H1 (cell line): Measurements from ENCODE around the gene ETF1. TPM values are rescaled to one million over a fixed set of nuclear protein-coding genes. Genes with fewer than 3 reads are reported as not detected.

Source experiments
- CTCF ChIA-PET: fragments of 300-600 bp; sonication (Branson Sonifier 250); formaldehyde crosslinking; loops from one replicate; lab custom pipeline; 2021; ENCODE audit not compliant: partially characterized antibody; lab: Charles Lee
- POLR2A ChIA-PET: fragments of 300-600 bp; sonication (Branson Sonifier 250); formaldehyde crosslinking; loops from one replicate; lab custom pipeline; 2021; ENCODE audit warnings: inconsistent platforms; ENCODE audit not compliant: partially characterized antibody; lab: Charles Lee
- DNase-seq, 2 experiments: peaks; one replicate each; pipeline versions ENCODE4 v3.0.0 to v3.0.0-alpha.2; 2010 to 2022; ENCODE audit warnings: low spot score in 2 of 2, low read depth in 1 of 2, mixed read lengths in 1 of 2
- FAIRE-seq: peaks from 2 replicates; lab custom pipeline; 2011; peaks lifted over from hg19 to GRCh38; lab: Jason Lieb, UNC
- H2AFZ ChIP-seq: 2 replicates; pipeline ENCODE4 v1.8.1; 2012; ENCODE audit warnings: low read length, inconsistent platforms
- H2AK5ac ChIP-seq: 2 replicates; pipeline ENCODE4 v1.6.1; 2013; ENCODE audit warnings: low read depth, low read length
- H2BK120ac ChIP-seq: replicated peaks from 2 replicates; pipeline ENCODE3; 2013; ENCODE audit warnings: low read depth, low read length, inconsistent platforms
- H2BK12ac ChIP-seq: 2 replicates; pipeline ENCODE4 v1.6.1; 2013; ENCODE audit warnings: low read depth, low read length
- H2BK15ac ChIP-seq: 2 replicates; pipeline ENCODE4 v1.6.1; 2013; ENCODE audit warnings: low read length
- H2BK20ac ChIP-seq: 2 replicates; pipeline ENCODE4 v1.6.1; 2013; ENCODE audit warnings: low read length
- H2BK5ac ChIP-seq: 2 replicates; pipeline ENCODE4 v1.6.1; 2013; ENCODE audit warnings: low read depth, low read length
- H3K14ac ChIP-seq: 2 replicates; pipeline ENCODE4 v1.6.1; 2013; ENCODE audit warnings: inconsistent platforms; ENCODE audit not compliant: insufficient read length
- H3K18ac ChIP-seq: 2 replicates; pipeline ENCODE4 v1.6.1; 2013; ENCODE audit warnings: low read length; ENCODE audit errors: extremely low read depth
- H3K23ac ChIP-seq: 2 replicates; pipeline ENCODE4 v1.6.1; 2013; ENCODE audit warnings: inconsistent platforms; ENCODE audit not compliant: insufficient read length
- H3K23me2 ChIP-seq: 2 replicates; pipeline ENCODE4 v1.6.1; 2013; ENCODE audit warnings: low read depth, low read length
- H3K27ac ChIP-seq: 2 replicates; pipeline ENCODE4 v1.6.1; 2011; ENCODE audit warnings: low read depth, low read length, inconsistent platforms
- H3K27me3 ChIP-seq, 4 experiments: replicated peaks in 1 of 4; 1 replicate in 1 of 4; 2 replicates in 3 of 4; pipeline versions ENCODE4 v1.6.1 to v1.8.1; 2011 to 2013; ENCODE audit warnings: low read length in 3 of 4, mild to moderate bottlenecking in 3 of 4, inconsistent platforms in 2 of 4, mixed read lengths in 2 of 4, moderate library complexity in 1 of 4; ENCODE audit not compliant: control insufficient read depth in 3 of 4, insufficient read depth in 3 of 4; ENCODE audit errors: extremely low read depth in 1 of 4
- H3K36me3 ChIP-seq, 4 experiments: 2 replicates each; pipeline versions ENCODE4 v1.6.1 to v1.8.1; 2011 to 2013; ENCODE audit warnings: mild to moderate bottlenecking in 4 of 4, low read length in 3 of 4, moderate library complexity in 2 of 4, control low read depth in 1 of 4, inconsistent platforms in 1 of 4; ENCODE audit not compliant: insufficient read depth in 4 of 4, control insufficient read depth in 2 of 4
- H3K4ac ChIP-seq: replicated peaks from 2 replicates; pipeline ENCODE3; 2013; ENCODE audit warnings: low read length, low read depth, mixed read lengths, inconsistent platforms; ENCODE audit not compliant: insufficient read length
- H3K4me1 ChIP-seq, 4 experiments: replicated peaks in 1 of 4; 1 replicate in 1 of 4; 2 replicates in 3 of 4; pipeline versions ENCODE4 v1.6.1 to v1.8.1; 2011 to 2013; ENCODE audit warnings: low read length in 3 of 4, inconsistent platforms in 2 of 4, mixed read lengths in 1 of 4; ENCODE audit not compliant: insufficient read depth in 4 of 4, control insufficient read depth in 3 of 4
- H3K4me2 ChIP-seq, 2 experiments: 2 replicates each; pipeline versions ENCODE4 v1.6.1 to v1.8.1; 2011 to 2013; ENCODE audit warnings: low read depth in 2 of 2, low read length in 2 of 2, control low read depth in 1 of 2, inconsistent platforms in 1 of 2, mild to moderate bottlenecking in 1 of 2; ENCODE audit not compliant: insufficient read depth in 1 of 2
- H3K4me3 ChIP-seq, 4 experiments: fragments of 200-600, 300-600 bp in 1 of 4; sonication (generic), shearing (Covaris generic), sonication (Bioruptor Twin) in 1 of 4; 2 replicates each; pipeline versions ENCODE4 v1.5.1 to v1.8.1; 2011 to 2016; ENCODE audit warnings: low read length in 4 of 4, low read depth in 3 of 4, control low read depth in 2 of 4, inconsistent platforms in 2 of 4, mild to moderate bottlenecking in 2 of 4, mixed read lengths in 1 of 4, moderate library complexity in 1 of 4; ENCODE audit not compliant: insufficient read depth in 2 of 4; ENCODE audit errors: extremely low read depth in 1 of 4
- H3K56ac ChIP-seq: replicated peaks from 2 replicates; pipeline ENCODE3; 2013; ENCODE audit warnings: low read depth, mild to moderate bottlenecking, mixed read lengths, low read length, inconsistent platforms; ENCODE audit not compliant: insufficient read length
- H3K79me1 ChIP-seq: 2 replicates; pipeline ENCODE4 v1.6.1; 2013; ENCODE audit warnings: low read depth, low read length, control low read depth
- H3K79me2 ChIP-seq, 2 experiments: 2 replicates each; pipeline versions ENCODE4 v1.6.1 to v1.8.1; 2012 to 2013; ENCODE audit warnings: low read length in 2 of 2, mild to moderate bottlenecking in 2 of 2, inconsistent platforms in 1 of 2; ENCODE audit not compliant: insufficient read depth in 2 of 2, control insufficient read depth in 1 of 2
- H3K9ac ChIP-seq, 4 experiments: replicated peaks in 1 of 4; 1 replicate in 1 of 4; 2 replicates in 3 of 4; pipeline versions ENCODE4 v1.6.1 to v1.8.1; 2011 to 2013; ENCODE audit warnings: low read depth in 3 of 4, low read length in 3 of 4, control low read depth in 2 of 4, mild to moderate bottlenecking in 2 of 4, moderate library complexity in 2 of 4, inconsistent platforms in 1 of 4; ENCODE audit errors: extremely low read depth in 1 of 4
- H3K9me3 ChIP-seq, 2 experiments: 2 replicates each; pipeline versions ENCODE4 v1.6.1 to v1.8.1; 2012 to 2013; ENCODE audit warnings: mild to moderate bottlenecking in 2 of 2, moderate library complexity in 2 of 2, control low read depth in 1 of 2, inconsistent platforms in 1 of 2, low read depth in 1 of 2, low read length in 1 of 2, mixed read lengths in 1 of 2; ENCODE audit not compliant: insufficient read depth in 2 of 2
- H4K20me1 ChIP-seq, 2 experiments: replicated peaks in 1 of 2; 2 replicates each; pipeline versions ENCODE3 to v1.8.1; 2011 to 2013; ENCODE audit warnings: inconsistent platforms in 2 of 2, low read length in 2 of 2, mild to moderate bottlenecking in 1 of 2; ENCODE audit not compliant: insufficient read depth in 2 of 2, control insufficient read depth in 1 of 2
- H4K5ac ChIP-seq: 2 replicates; pipeline ENCODE4 v1.6.1; 2013; ENCODE audit warnings: low read length, low read depth, mixed read lengths, inconsistent platforms; ENCODE audit not compliant: insufficient read length
- H4K8ac ChIP-seq: 2 replicates; pipeline ENCODE4 v1.8.0; 2013; ENCODE audit warnings: mild to moderate bottlenecking, moderate library complexity, low read length, inconsistent platforms; ENCODE audit not compliant: insufficient read depth; ENCODE audit errors: extremely low read depth
- H4K91ac ChIP-seq: replicated peaks from 2 replicates; pipeline ENCODE3; 2013; ENCODE audit warnings: low read length, mixed read lengths, inconsistent platforms; ENCODE audit not compliant: insufficient read length
- ATF3 ChIP-seq: IDR thresholded peaks from 2 replicates; pipeline ENCODE4 v1.6.1; 2011; ENCODE audit warnings: low read depth, mild to moderate bottlenecking, low read length; ENCODE audit not compliant: insufficient read depth
- CBX5 ChIP-seq: fragments of 300-800, 300-1000 bp; sonication (generic); IDR thresholded peaks from 2 replicates; pipeline ENCODE4 v1.7.1; 2016; ENCODE audit warnings: antibody characterized with exemption, low read length, low read depth
- CBX8 ChIP-seq: fragments of 300-800, 300-1000 bp; sonication (generic); IDR thresholded peaks from 2 replicates; pipeline ENCODE4 v1.7.1; 2016; ENCODE audit warnings: low read depth, low read length, borderline replicate concordance
- CHD2 ChIP-seq: IDR thresholded peaks from 2 replicates; pipeline ENCODE4 v1.6.1; 2012; ENCODE audit warnings: low read length, improper control_type of control experiment
- KDM4A ChIP-seq: IDR thresholded peaks from one replicate; pipeline ENCODE4 v1.7.1; 2012; ENCODE audit warnings: low read depth, mild to moderate bottlenecking, moderate library complexity, low read length, inconsistent platforms; ENCODE audit not compliant: severe bottlenecking
- KDM5A ChIP-seq: fragments of 200-600 bp; IDR thresholded peaks from 2 replicates; pipeline ENCODE4 v1.7.1; 2012; ENCODE audit warnings: mild to moderate bottlenecking, low read length, inconsistent platforms, mixed read lengths
- NRF1 ChIP-seq: IDR thresholded peaks from 2 replicates; pipeline ENCODE4 v1.6.1; 2011; ENCODE audit warnings: mild to moderate bottlenecking, low read depth, low read length, improper control_type of control experiment
- PHF8 ChIP-seq: fragments of 200-600 bp; sonication (generic); conservative IDR thresholded peaks from 2 replicates; pipeline ENCODE4 v1.7.1; 2012; ENCODE audit warnings: low read depth, mild to moderate bottlenecking, inconsistent platforms, low read length, moderate library complexity
- TAF7 ChIP-seq: optimal IDR thresholded peaks from 2 replicates; pipeline ENCODE3; 2011; ENCODE audit warnings: low read depth, mild to moderate bottlenecking, inconsistent platforms, low read length, moderate library complexity, borderline replicate concordance
- USF2 ChIP-seq: IDR thresholded peaks from 2 replicates; pipeline ENCODE4 v1.6.1; 2011; ENCODE audit warnings: low read length, improper control_type of control experiment
- WGBS, 2 experiments: shearing (Covaris generic) in 1 of 2; methylation state at CpG; one replicate each; pipeline versions ENCODE4 v1.1.6 to v1.1.7; 2013 to 2015; ENCODE audit warnings: low lambda C conversion rate in 2 of 2, mixed read lengths in 2 of 2, inconsistent platforms in 1 of 2, low coverage in 1 of 2, missing lambda C conversion rate in 1 of 2; ENCODE audit not compliant: insufficient replicate concordance in 2 of 2, insufficient coverage in 1 of 2, insufficient read length in 1 of 2; ENCODE audit errors: extremely low coverage in 1 of 2, missing lambda C conversion rate in 1 of 2; 5-methylcytosine and 5-hydroxymethylcytosine counted together
- polyA plus RNA-seq, 7 experiments: library from polyadenylated mRNA; depleted of rRNA in 3 of 7; stranded (reverse) in 5 of 7; unstranded in 2 of 7; fragments of >200 nt in 5 of 7; fragments of 200-250 nt in 2 of 7; gene quantifications; 1 replicate in 5 of 7; 2 replicates in 1 of 7; 4 replicates in 1 of 7; pipeline versions ENCODE4 v1.2.1 to v1.2.3, GENCODE V29; 2011 to 2013; ENCODE audit warnings: missing spikeins in 2 of 7, mixed read lengths in 2 of 7
- total RNA-seq: library from RNA; stranded (reverse); fragmentation: NEBNext Ultra II Directional; extraction: Animal tissue kit (Norgen Biotek cat#: 25700); gene quantifications from 2 replicates; pipeline ENCODE4 v1.2.1, GENCODE V29; 2021

Gene ETF1
- total and polyA plus RNA-seq, 2 of the 8 experiments (the other 6 are each of a cell fraction or from before 2014, with no cell fraction given): 50.5 to 168 TPM

GRCh38 chr5:138528744-138529469, 14.1 kb downstream of the ETF1 start:
- no peak overlapping the region for H2AFZ ChIP-seq
- WGBS, 2 experiments: 81 to 100% methylated on average over 1 to 7 of the region's 7 CpGs
- CTCF ChIA-PET: interaction anchor here (0.6 to 3.8 kb wide), 6 partner anchors 19 to 71 kb away, joined by 3 to 27 read pairs (median 3); no protein-coding TSS in a partner anchor
- peaks cover 36 to 94% of the 10 kb centered on the region in 2 experiments for H3K79me2 ChIP-seq
- H4K5ac ChIP-seq: no peak overlapping the region
- H4K91ac ChIP-seq: no peak overlapping the region
- H3K23me2 ChIP-seq: no peaks in the 10 kb centered on the region
- H3K4me2 ChIP-seq: no peak overlapping the region
- H2BK5ac ChIP-seq: no peak overlapping the region
- no peak for FAIRE-seq
- no peak overlapping the region for H2BK20ac ChIP-seq
- H3K27me3 ChIP-seq: no peaks in the 10 kb centered on the region
- H3K4ac ChIP-seq: no peak overlapping the region
- H3K14ac ChIP-seq: no peak overlapping the region
- no peak overlapping the region for H3K18ac ChIP-seq
- no peak overlapping the region for H3K9ac ChIP-seq
- H3K79me1 ChIP-seq: peaks cover 6% of the 10 kb centered on the region
- H2AK5ac ChIP-seq: no peak overlapping the region
- H3K27ac ChIP-seq: no peak overlapping the region
- H2BK120ac ChIP-seq: no peak overlapping the region
- no peak overlapping the region for H3K4me3 ChIP-seq
- no peak overlapping the region for H3K23ac ChIP-seq
- H4K8ac ChIP-seq: no peak overlapping the region
- DNase-seq: no peak
- no peak overlapping the region for H3K56ac ChIP-seq
- H3K36me3 ChIP-seq: peaks cover 0 to 18% (median 2%) of the 10 kb centered on the region in 4 experiments; a peak in 5 of 8 replicates
- no peaks in the 10 kb centered on the region for H3K9me3 ChIP-seq
- H4K20me1 ChIP-seq: peaks cover 17 to 18% of the 10 kb centered on the region in 2 experiments
- H2BK12ac ChIP-seq: no peak overlapping the region
- H3K4me1 ChIP-seq: peaks cover 0 to 8% (median 1%) of the 10 kb centered on the region in 4 experiments; a peak in 3 of 7 replicates
- POLR2A ChIA-PET: interaction anchor here (0.6 to 7.5 kb wide), 7 partner anchors 11 to 755 kb away, joined by 3 to 106 read pairs (median 4); partner anchors contain the start of genes ETF1 and HSPA9
- H2BK15ac ChIP-seq: no peak overlapping the region
- TF ChIP-seq CBX8 (no peak), TAF7 (no peak), PHF8 (no peak), CHD2 (no peak), CBX5 (no peak), USF2 (no peak), KDM5A (no peak), ATF3 (no peak), KDM4A (no peak), NRF1 (no peak)
